ENCODE measurements around the gene ASPG. TPM values are rescaled to one million over a fixed set of nuclear protein-coding genes. Genes with fewer than 3 reads are reported as not detected.

ASPG gene
- total RNA-seq, 1 experiment from 2014 or later = 0.51 TPM

- no peaks in the 10 kb centered on the region for H3K27me3 ChIP-seq
- H3K4me1 ChIP-seq = peaks cover 6% of the 10 kb centered on the region; the same call in 1 of the 2 replicates
- H3K9me3 ChIP-seq (replicated peaks) = no peaks in the 10 kb centered on the region
- H3K36me3 ChIP-seq = peaks cover 11% of the 10 kb centered on the region
- no peak overlapping the region for H3K27ac ChIP-seq
- DNase-seq = no peak
- H3K4me3 ChIP-seq = no peak overlapping the region
These were observed 78.0 kb downstream of the ASPG start for GRCh38 chr14:104163541-104163940.

- DNase-seq = no peak
- no peak overlapping the region for H3K4me3 ChIP-seq
- H3K4me1 ChIP-seq = peaks cover 6% of the 10 kb centered on the region; the same call in 1 of the 2 replicates
- no peaks in the 10 kb centered on the region for H3K27me3 ChIP-seq
- no peaks in the 10 kb centered on the region for H3K9me3 ChIP-seq (replicated peaks)
- H3K36me3 ChIP-seq = peaks cover 6% of the 10 kb centered on the region
- no peak overlapping the region for H3K27ac ChIP-seq
These were observed 78.5 kb downstream of the ASPG start for GRCh38 chr14:104164041-104164440.

DNA sequence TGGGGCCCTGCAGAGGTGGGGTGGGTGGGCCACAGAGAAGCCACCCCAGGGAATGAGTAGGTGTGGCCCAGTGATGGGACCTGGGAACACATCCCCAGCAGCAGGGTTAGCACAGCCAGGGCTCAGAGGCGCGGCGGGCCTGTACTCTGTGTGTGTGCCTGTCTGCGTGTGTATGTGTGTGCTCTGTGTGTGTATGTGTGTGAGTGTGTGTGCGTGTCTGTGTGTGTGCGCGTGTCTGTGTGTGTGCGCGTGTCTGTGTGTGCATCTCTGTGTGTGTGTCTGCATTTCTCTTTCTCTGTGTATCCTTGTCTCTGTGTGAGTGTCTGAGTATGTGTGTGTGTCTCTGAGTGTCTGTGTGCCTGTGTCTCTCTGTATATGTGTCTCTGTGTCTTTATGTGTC is 79.0 kb downstream of the ASPG start:
- Histone ChIP-seq H3K27me3 (no peaks in the 10 kb centered on the region), H3K4me3 (no peak overlapping the region), H3K36me3 (peaks cover 2% of the 10 kb centered on the region), H3K9me3 (replicated peaks) (no peaks in the 10 kb centered on the region), H3K27ac (no peak overlapping the region), H3K4me1 (peaks cover 6% of the 10 kb centered on the region; the same call in 1 of the 2 replicates)
- DNase-seq = no peak

Other genes with a start within 250 kb of the ASPG start
- 8.1 and 10.5 TPM in 2 replicates for gene PPP1R13B, start 238.1 kb upstream of the ASPG start, total RNA-seq (2014; rRNA removed; shearing (Covaris generic))
- gene TDRD9, start 157.2 kb upstream of the ASPG start, total RNA-seq (2014; rRNA removed; shearing (Covaris generic)) = not detected in 2 replicates
- gene RD3L, start 143.2 kb upstream of the ASPG start, total RNA-seq (2014; rRNA removed; shearing (Covaris generic)) = not detected in 2 replicates
- 68.2 and 72.1 TPM in 2 replicates for gene KIF26A, start 52.9 kb downstream of the ASPG start, total RNA-seq (2014; rRNA removed; shearing (Covaris generic))